G401 (cell line): ENCODE measurements around the gene APH1B. TPM values are rescaled to one million over a fixed set of nuclear protein-coding genes. Genes with fewer than 3 reads are reported as not detected.

Source experiments
- DNase-seq: peaks from one replicate; pipeline ENCODE4 v3.0.0-alpha.2; 2015; ENCODE audit warnings: low spot score
- in situ Hi-C: cut with HindIII; loops from 2 replicates; pipeline ENCODE4 v1.10.0; 2016; ENCODE audit warnings: low sequenced_read_pairs, mixed read lengths
- total RNA-seq: library from RNA; depleted of rRNA; stranded (reverse); fragments of >200 nt; shearing (Covaris generic); gene quantifications from 2 replicates; pipeline ENCODE4 v1.2.3, GENCODE V29; 2014

The APH1B gene
- total RNA-seq, 1 experiment from 2014 or later, result 7.4 TPM

- no peak for DNase-seq
- in situ Hi-C loops, result no loop called here
Measured at GRCh38 chr15:63250312-63250965, 27.0 kb upstream of the APH1B start.

- no peak for DNase-seq
- in situ Hi-C loops, result no loop called here
Measured at GRCh38 chr15:63251701-63252100, 25.7 kb upstream of the APH1B start.

GRCh38 chr15:63252292-63252691 is 25.1 kb upstream of the APH1B start:
- in situ Hi-C loops, result no loop called here
- DNase-seq, result no peak

GRCh38 chr15:63254991-63255390 is 22.4 kb upstream of the APH1B start:
- DNase-seq, result no peak
- in situ Hi-C loops, result no loop called here

- DNase-seq, result no peak
- in situ Hi-C loops, result no loop called here
Measured at GRCh38 chr15:63255489-63255990, 21.9 kb upstream of the APH1B start.

GRCh38 chr15:63256433-63257274 is 20.8 kb upstream of the APH1B start:
- no peak for DNase-seq
- in situ Hi-C loops, result no loop called here

GRCh38 chr15:63258658-63259057 is 18.7 kb upstream of the APH1B start:
- DNase-seq, result no peak
- in situ Hi-C loops, result no loop called here

GRCh38 chr15:63260791-63261190 is 16.6 kb upstream of the APH1B start:
- DNase-seq, result no peak
- in situ Hi-C loops, result no loop called here

- DNase-seq, result no peak
- in situ Hi-C loops, result no loop called here
Measured at GRCh38 chr15:63261311-63261710, 16.1 kb upstream of the APH1B start.

GRCh38 chr15:63263519-63263918 is 13.9 kb upstream of the APH1B start:
- DNase-seq, result no peak

GRCh38 chr15:63264688-63265293 is 12.6 kb upstream of the APH1B start:
- in situ Hi-C loops, result no loop called here
- DNase-seq, result no peak

More at GRCh38 chr15:63263519-63263918, 13.9 kb upstream of the APH1B start:
- in situ Hi-C loops, result no loop called here

GRCh38 chr15:63274427-63274826 is 3.0 kb upstream of the APH1B start:
- no peak for DNase-seq
- in situ Hi-C loops, result no loop called here

- DNase-seq, result no peak
- in situ Hi-C loops, result no loop called here
Measured at GRCh38 chr15:63276342-63277037, 915 bp upstream of the APH1B start.

GRCh38 chr15:63277893-63278456 is 570 bp downstream of the APH1B start:
- peak; percentile 67 for DNase-seq
- in situ Hi-C loops, result no loop called here

- in situ Hi-C loops, result no loop called here
- DNase-seq, result no peak
Measured at GRCh38 chr15:63283126-63283525, 5.7 kb downstream of the APH1B start.

GRCh38 chr15:63284335-63284734 is 6.9 kb downstream of the APH1B start:
- in situ Hi-C loops, result no loop called here
- no peak for DNase-seq

- in situ Hi-C loops, result no loop called here
- DNase-seq, result no peak
Measured at GRCh38 chr15:63287109-63287508, 9.7 kb downstream of the APH1B start.

GRCh38 chr15:63288342-63288741 is 10.9 kb downstream of the APH1B start:
- peak; percentile 19 for DNase-seq
- in situ Hi-C loops, result no loop called here

- in situ Hi-C loops, result no loop called here
- peak; percentile 76 for DNase-seq
Measured at GRCh38 chr15:63288778-63289378, 11.5 kb downstream of the APH1B start.
